HFFc6 (cell line): Measurements from ENCODE around the gene TMEM63A. TPM values are rescaled to one million over a fixed set of nuclear protein-coding genes. Genes with fewer than 3 reads are reported as not detected.
A peak's percentile ranks its signal among the peaks of the same experiment; 100 is the strongest.

Experiments
- DNase-seq: peaks from one replicate; pipeline ENCODE4 v3.0.0-alpha.2; 2018
- H3K27ac Mint-ChIP-seq: 2 replicates; pipeline ENCODE4 v1.8.0; 2020; ENCODE audit warnings: mild to moderate bottlenecking, mixed read lengths
- H3K27me3 Mint-ChIP-seq: 2 replicates; pipeline ENCODE4 v1.8.0; 2021; ENCODE audit warnings: mild to moderate bottlenecking, moderate library complexity, mixed read lengths; ENCODE audit not compliant: insufficient read depth
- H3K36me3 Mint-ChIP-seq: 2 replicates; pipeline ENCODE4 v1.8.0; 2021; ENCODE audit warnings: low read depth, mixed read lengths
- H3K4me1 Mint-ChIP-seq: 2 replicates; pipeline ENCODE4 v1.8.0; 2020; ENCODE audit warnings: low read depth, mixed read lengths
- H3K4me3 Mint-ChIP-seq: 2 replicates; pipeline ENCODE4 v1.8.0; 2020; ENCODE audit warnings: mild to moderate bottlenecking, moderate library complexity, mixed read lengths
- H3K9me3 Mint-ChIP-seq: 2 replicates; pipeline ENCODE4 v1.8.0; 2020; ENCODE audit warnings: mild to moderate bottlenecking, mixed read lengths
- total RNA-seq, 6 experiments: library from RNA; stranded (reverse); fragmentation: NEBNext Ultra II Directional; extraction: Animal tissue kit (Norgen Biotek cat#: 25700); gene quantifications; 2 replicates in 1 of 6; 3 replicates in 5 of 6; pipeline ENCODE4 v1.2.3, GENCODE V29; 2021
- TF ChIP-seq, protein P1 (sequence below): fragments of 200-600 bp; sonication (generic); IDR thresholded peaks from 2 replicates; pipeline ENCODE4 v1.5.0; 2021; ENCODE audit warnings: antibody characterized with exemption, mild to moderate bottlenecking

Gene TMEM63A
- total RNA-seq, 6 experiments from 2014 or later, result 18.9 to 29.1 (median 22.0) TPM

DNA sequence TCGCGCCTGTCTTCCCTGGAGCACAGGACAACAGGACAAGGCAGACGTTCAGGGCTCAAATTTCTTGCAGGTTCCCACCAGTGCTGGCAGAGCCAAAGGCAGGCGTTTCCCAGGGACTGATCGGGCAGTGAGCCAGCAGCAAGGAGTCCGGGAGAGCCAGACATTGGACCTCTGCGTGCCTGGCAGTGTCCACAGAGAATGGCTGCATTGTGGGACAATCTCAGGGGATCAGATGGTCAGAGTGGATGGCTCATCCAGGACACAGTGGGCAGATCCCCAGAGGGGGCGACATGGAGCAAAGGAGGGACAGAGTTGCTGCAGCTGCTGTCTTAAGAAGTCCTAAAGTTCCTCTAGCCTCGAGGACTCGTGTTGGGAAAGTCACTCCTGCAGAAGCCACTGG lies 4.6 kb downstream of the TMEM63A start:
- Mint-ChIP-seq H3K9me3 (no peaks in the 10 kb centered on the region), H3K4me1 (peaks cover 34% of the 10 kb centered on the region), H3K27ac (peak overlapping the region; percentile 19; the same call in 1 of the 2 replicates), H3K36me3 (peaks cover 6% of the 10 kb centered on the region; the same call in 1 of the 2 replicates), H3K27me3 (no peaks in the 10 kb centered on the region; the same call in 1 of the 2 replicates), H3K4me3 (no peak overlapping the region)
- DNase-seq, result peak; percentile 44
- TF ChIP-seq, protein P1, sequence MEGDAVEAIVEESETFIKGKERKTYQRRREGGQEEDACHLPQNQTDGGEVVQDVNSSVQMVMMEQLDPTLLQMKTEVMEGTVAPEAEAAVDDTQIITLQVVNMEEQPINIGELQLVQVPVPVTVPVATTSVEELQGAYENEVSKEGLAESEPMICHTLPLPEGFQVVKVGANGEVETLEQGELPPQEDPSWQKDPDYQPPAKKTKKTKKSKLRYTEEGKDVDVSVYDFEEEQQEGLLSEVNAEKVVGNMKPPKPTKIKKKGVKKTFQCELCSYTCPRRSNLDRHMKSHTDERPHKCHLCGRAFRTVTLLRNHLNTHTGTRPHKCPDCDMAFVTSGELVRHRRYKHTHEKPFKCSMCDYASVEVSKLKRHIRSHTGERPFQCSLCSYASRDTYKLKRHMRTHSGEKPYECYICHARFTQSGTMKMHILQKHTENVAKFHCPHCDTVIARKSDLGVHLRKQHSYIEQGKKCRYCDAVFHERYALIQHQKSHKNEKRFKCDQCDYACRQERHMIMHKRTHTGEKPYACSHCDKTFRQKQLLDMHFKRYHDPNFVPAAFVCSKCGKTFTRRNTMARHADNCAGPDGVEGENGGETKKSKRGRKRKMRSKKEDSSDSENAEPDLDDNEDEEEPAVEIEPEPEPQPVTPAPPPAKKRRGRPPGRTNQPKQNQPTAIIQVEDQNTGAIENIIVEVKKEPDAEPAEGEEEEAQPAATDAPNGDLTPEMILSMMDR, result peak; percentile 71

DNA sequence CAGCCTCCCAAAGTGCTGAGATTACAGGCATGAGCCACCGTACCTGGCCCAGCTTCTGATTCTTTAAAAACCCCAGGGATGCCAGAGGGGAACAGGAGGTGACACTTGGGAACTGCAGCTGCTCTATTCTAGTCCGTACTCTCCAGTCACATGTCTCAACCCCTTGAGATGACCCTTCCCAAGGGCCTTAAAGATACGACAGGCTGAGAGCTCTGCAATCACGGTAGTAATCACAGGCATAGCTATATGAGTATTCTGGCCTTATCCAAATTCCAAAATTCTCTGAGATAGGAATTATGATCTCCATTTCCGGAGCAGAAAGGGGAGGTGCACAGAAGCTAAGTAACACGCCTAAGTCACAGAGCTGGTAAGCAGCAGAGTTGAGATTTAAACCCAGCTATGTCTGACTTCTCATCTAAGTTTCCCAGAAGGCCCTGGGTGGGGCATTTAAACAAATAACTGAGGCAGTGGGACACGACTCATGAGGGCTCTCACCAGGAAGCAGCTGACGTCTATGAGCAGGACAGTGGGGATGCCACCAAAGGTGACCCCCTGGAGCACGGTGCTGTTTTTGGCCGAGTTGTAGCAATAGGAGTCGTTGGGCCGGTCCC lies 5.2 kb downstream of the TMEM63A start:
- Mint-ChIP-seq H3K36me3 (peaks cover 7% of the 10 kb centered on the region), H3K4me1 (peaks cover 36% of the 10 kb centered on the region), H3K9me3 (no peaks in the 10 kb centered on the region), H3K27ac (no peak overlapping the region), H3K27me3 (no peaks in the 10 kb centered on the region; the same call in 1 of the 2 replicates), H3K4me3 (no peak overlapping the region)
- TF ChIP-seq, protein P1, result no peak
- DNase-seq, result no peak

DNA sequence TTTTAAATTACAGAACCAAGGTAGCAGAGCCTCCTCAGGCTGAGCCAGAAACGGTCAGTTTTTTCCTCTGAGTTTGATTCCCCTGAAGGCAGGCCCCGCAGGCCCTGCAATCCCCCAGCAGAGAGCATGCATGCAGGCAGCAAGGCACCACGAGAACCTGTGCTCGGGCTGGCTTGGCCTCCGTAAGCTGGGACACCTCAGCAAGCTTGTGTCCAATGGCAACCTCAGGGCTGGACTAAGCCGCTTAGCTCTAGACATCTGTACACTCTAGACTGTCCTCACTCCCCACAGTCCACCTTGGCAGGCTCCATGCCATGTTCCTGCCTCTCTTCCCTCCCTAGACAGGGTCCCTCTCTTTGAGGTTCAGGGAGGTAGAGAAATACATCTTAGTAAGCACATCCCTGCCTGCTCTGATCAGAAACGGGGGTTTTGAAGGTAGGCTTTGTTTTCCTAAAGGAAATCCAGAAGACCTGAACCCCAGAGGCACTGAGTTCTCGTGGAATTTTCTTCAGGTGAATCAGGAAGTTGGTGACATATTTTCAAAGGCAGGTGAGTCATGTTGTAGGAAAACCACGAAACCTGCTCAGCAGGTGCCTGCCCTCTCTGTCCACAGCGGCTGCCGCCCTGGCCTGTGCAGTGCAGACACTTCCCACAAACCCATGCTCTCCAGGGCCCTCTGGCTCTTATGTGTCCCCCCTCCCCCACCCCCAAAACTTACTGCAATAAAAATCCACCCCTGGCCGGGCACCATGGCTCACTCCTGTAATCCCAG lies 7.0 kb downstream of the TMEM63A start:
- no peak overlapping the region for H3K4me3 Mint-ChIP-seq
- DNase-seq, result no peak
- peaks cover 23% of the 10 kb centered on the region for H3K36me3 Mint-ChIP-seq
- no peaks in the 10 kb centered on the region for H3K9me3 Mint-ChIP-seq
- no peak overlapping the region for H3K27ac Mint-ChIP-seq
- no peaks in the 10 kb centered on the region; the same call in 1 of the 2 replicates for H3K27me3 Mint-ChIP-seq
- H3K4me1 Mint-ChIP-seq, result peaks cover 34% of the 10 kb centered on the region
- TF ChIP-seq, protein P1, result no peak

DNA sequence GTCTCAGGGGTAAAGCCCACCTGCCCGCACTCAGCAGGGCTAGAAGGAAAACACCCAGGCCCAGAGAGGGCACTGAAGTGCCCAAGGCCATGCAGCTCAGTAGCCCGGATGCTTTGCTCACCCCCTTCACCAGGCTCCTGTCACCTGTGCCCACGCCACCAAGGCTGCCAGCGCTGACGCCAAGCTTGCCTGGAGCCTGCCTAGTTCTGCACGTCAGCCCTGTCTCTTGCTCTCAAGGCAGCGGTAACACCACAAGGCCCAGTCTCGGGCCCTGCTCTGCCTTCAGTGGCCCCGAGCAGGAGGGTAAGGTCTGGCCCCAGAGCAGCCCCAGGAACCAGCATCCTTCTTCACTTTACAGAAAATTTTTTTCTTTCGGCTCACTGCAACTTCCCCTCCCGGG lies 7.7 kb downstream of the TMEM63A start:
- H3K4me1 Mint-ChIP-seq, result peaks cover 26% of the 10 kb centered on the region
- H3K27ac Mint-ChIP-seq, result no peak overlapping the region
- H3K27me3 Mint-ChIP-seq, result no peaks in the 10 kb centered on the region; the same call in 1 of the 2 replicates
- peaks cover 23% of the 10 kb centered on the region for H3K36me3 Mint-ChIP-seq
- no peaks in the 10 kb centered on the region for H3K9me3 Mint-ChIP-seq
- no peak overlapping the region for H3K4me3 Mint-ChIP-seq
- TF ChIP-seq, protein P1, result no peak
- DNase-seq, result no peak

DNA sequence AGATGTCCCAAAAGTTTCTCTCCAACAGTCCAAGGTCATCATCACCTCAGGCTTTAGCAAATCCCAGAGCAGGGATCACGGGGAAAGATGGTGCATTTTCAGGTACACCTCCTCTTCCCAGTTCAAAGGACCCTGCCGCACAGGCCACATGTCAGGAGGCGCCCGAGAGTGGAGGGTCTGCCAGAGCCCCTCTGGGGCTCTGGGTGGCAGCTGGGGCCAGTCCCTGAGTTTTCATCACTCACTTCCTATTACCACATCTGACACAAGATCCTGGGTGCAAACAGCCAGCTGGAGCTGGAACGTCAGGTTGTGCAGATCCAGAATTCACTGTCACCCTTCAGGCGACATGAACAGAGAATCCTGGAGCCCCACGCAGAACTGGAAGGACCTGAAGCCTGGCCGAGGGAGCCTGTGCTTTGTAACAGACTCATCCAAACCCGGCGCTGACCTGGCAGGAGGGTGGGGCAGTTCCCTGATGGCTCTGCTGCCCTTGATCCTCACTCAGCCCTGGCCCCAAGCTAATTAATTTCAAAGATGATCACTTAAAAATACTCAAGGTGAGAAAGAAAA lies 8.8 kb downstream of the TMEM63A start:
- TF ChIP-seq, protein P1, result no peak
- Mint-ChIP-seq H3K27ac (no peak overlapping the region), H3K27me3 (no peaks in the 10 kb centered on the region; the same call in 1 of the 2 replicates), H3K9me3 (no peaks in the 10 kb centered on the region), H3K4me1 (peaks cover 17% of the 10 kb centered on the region), H3K36me3 (peaks cover 23% of the 10 kb centered on the region), H3K4me3 (no peak overlapping the region)
- no peak for DNase-seq
